KOPT-K1 (cell line): ENCODE results near the gene SLC2A1.

Experiments
- H3K27ac ChIP-seq: fragments of 200-600 bp; sonication (generic); 2 replicates; pipeline ENCODE4 v1.5.1; 2016; ENCODE audit warnings: antibody characterized with exemption, mild to moderate bottlenecking, low read depth, low read length; ENCODE audit not compliant: poor library complexity, severe bottlenecking
- H3K36me3 ChIP-seq: fragments of 200-600 bp; sonication (generic); 2 replicates; pipeline ENCODE4 v1.5.1; 2017; ENCODE audit warnings: antibody characterized with exemption, mild to moderate bottlenecking, low read length, moderate library complexity; ENCODE audit not compliant: insufficient read depth
- H3K9me3 ChIP-seq: fragments of 200-600 bp; sonication (generic); 2 replicates; pipeline ENCODE4 v1.5.1; 2017; ENCODE audit warnings: antibody characterized with exemption, low read length, mild to moderate bottlenecking; ENCODE audit not compliant: insufficient read depth, poor library complexity, severe bottlenecking

The SLC2A1 gene

DNA sequence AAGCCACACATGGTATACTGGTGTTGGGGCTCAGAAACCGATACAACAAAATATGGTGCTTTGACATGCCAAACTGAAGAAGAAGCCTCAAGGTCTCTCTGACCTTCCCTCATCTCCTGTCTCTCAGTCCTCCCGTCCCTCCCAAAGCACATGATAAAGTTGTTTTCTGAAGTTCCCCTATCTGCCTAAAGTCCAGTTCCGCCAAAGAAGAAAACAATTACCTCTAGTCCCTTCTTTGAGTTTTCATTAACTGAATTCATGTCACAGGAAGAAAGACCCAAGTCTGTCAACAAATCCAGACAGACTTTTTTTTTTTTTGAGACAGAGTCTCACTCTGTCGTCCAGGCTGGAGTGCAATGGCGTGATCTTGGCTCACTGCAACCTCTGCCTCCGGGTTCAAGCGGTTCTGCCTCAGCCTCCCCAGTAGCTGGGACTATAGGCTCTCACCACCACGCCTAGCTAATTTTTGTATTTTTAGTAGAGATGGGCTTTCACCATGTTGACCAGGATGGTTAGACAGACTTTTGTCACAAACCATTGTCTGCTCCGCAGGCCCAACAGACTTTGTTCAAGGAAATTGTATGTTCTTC lies 32.2 kb upstream of the SLC2A1 start:
- no peaks in the 10 kb centered on the region for H3K36me3 ChIP-seq
- no peaks in the 10 kb centered on the region for H3K9me3 ChIP-seq
- H3K27ac ChIP-seq = no peak overlapping the region

DNA sequence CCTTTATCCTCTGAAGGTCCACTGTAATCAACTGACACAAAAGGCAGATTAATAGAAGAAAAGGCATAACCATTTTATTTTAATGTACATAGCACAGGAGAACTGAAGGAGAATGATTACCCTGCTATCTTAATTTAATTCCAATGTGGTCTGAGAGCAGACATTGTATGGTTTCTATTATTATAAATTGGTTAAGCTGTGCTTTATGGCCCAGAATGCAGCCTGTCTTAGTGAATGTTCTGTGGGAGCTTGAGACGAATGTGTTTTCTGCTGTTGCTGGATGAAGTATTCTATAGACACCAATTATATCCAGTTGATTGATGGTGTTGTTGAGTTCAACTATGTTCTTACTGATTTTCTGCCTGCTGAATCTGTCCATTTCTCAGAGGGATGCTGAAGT lies 25.0 kb upstream of the SLC2A1 start:
- H3K36me3 ChIP-seq = no peaks in the 10 kb centered on the region
- H3K9me3 ChIP-seq = no peaks in the 10 kb centered on the region
- no peak overlapping the region for H3K27ac ChIP-seq

DNA sequence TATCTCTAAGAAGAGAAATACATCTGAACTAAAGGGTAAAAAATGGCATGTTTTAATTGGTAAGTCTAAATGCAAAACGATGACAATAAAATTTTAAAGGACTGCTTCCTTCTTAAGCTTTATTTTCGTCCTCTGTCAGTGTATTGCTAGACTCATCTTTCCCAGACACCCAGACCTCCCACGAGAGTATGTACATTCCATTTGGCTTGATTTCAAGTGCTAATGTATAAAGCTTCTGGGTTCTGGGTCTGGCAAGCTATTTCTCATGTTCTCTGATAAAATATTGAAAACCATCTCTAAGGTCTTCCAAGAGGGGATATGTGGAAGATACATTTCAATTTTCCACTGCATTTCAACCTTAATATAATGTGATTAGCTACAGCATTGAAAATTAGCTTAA lies 24.6 kb upstream of the SLC2A1 start:
- H3K27ac ChIP-seq = no peak overlapping the region
- no peaks in the 10 kb centered on the region for H3K36me3 ChIP-seq

DNA sequence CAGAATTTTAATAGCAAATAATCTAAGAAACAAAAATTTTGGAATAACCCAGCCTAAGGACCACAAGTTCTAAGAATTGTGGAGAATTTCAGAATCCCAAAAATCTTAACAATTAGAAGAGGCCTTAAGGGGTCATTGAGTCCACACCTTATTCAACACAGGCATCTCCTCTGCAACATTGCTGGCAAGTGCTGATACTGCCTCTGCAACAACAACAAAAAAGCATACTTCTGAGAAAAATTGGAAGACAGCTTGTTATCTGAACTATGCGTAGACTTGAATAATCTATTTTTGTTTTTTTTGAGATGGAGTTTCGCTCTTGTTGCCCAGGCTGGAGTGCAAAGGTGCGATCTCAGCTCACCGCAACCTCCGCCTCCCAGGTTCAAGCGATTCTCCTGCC lies 24.0 kb upstream of the SLC2A1 start:
- no peak overlapping the region for H3K27ac ChIP-seq
- no peaks in the 10 kb centered on the region for H3K36me3 ChIP-seq
- H3K9me3 ChIP-seq = no peaks in the 10 kb centered on the region

More for the DNA sequence above, 24.6 kb upstream of the SLC2A1 start:
- no peaks in the 10 kb centered on the region for H3K9me3 ChIP-seq

DNA sequence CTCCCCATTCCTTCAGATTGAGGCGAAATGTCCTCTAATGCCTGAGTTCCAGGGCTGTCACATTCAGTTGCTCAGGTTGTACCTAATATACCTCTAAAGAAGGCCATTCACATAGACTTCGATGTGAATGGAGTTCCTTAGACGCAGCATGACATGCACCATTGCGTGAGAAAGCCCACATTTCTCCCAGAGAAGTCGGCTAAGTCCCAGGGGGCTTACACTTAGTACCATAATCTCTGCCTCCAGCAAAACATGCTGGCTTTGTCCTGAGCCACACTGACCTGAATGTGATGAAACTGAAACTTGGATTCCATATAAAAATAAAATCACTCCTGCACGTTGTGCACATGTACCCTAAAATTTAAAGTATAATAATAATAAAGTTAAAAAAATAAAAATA lies 23.2 kb upstream of the SLC2A1 start:
- no peaks in the 10 kb centered on the region for H3K9me3 ChIP-seq
- no peaks in the 10 kb centered on the region for H3K36me3 ChIP-seq
- no peak overlapping the region for H3K27ac ChIP-seq

DNA sequence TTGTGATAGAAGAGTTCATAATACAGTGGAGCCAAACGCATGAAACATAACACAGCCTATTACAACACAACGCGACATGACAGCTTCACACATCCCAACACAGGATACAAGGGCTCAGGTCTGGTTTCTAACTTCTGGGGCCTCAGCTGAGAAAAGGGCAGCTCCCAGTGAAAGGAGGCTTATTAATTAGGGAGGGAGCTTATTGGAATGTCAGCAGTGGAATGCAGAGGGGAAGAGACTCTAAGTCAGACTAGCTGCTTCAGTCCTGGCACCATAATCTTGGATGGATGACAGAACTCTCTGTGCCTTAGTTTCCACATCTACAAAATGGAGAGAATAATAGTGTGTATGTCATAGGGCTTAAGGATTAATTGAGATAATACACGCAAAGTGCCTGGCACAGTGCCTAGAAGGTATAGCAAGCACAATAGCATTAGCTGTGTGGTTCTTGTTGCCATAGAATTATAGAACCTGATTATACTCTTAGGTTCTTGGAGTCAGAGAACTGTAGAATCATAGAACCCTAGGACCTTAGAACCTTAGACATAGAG lies 22.7 kb upstream of the SLC2A1 start:
- Histone ChIP-seq H3K9me3 (no peaks in the 10 kb centered on the region), H3K27ac (no peak overlapping the region), H3K36me3 (no peaks in the 10 kb centered on the region)

DNA sequence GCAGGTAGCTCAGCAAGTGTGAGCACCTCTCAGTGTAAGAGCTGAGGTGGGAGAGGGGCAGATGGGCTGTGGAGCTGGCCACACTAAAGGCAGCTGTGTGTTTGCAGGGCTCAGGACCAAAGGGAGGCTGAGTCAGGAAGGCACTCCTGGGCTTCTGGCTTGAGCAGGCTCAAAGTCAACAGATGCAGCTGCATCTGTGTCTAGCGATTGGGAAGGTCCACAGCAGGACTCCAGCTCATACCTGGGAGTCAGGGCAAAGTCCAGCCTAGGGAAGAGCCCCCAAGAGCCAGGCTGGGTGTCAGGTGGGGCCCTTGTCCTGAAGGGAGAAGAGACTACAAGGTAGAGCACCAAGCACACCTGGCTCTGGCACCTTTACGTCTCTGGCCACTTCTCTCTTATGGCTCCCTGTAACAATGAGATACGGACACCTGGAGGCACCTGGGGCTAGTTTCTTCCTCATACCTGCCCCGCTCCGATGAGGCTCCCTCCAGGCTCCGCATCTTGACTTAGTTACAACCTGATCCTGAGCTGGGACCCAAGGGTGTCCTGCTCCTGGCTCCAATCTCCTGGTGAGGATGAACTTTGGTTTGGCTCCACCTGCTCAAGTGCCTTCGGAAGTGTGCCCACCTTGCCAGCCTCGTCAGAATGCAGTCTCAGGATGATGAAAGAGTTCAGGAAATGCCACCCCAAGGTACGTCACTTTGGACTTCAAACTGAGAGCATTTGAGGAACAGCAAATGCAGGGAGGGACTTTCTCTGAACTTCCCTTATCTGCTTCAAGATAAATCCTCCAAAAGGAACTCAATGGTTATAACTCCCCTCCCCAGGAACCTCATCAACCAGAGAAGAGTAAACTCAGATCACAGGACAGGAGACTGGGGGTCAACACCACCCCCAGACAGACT lies 21.5 kb upstream of the SLC2A1 start:
- H3K27ac ChIP-seq = no peak overlapping the region
- H3K9me3 ChIP-seq = no peaks in the 10 kb centered on the region
- no peaks in the 10 kb centered on the region for H3K36me3 ChIP-seq

DNA sequence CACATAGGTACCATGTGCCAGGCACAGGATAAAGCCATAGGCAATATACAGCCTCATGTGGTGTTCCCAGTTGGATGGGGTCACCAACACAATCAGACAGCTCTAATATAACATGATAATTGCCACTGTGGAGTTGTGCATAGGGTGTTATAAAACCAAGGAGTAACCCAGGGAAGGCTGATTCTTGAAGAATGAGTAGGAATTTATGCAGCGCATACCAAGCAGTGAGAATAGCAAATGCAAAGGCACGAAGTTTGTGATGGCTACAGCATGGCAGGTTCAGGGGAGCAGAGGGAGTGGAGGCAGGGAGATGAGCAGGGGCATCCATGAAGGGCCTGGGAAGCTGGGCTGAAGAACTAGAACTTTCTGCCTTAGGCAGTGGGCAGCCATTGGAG lies 20.4 kb upstream of the SLC2A1 start:
- H3K36me3 ChIP-seq = no peaks in the 10 kb centered on the region
- H3K9me3 ChIP-seq = no peaks in the 10 kb centered on the region
- no peak overlapping the region for H3K27ac ChIP-seq

DNA sequence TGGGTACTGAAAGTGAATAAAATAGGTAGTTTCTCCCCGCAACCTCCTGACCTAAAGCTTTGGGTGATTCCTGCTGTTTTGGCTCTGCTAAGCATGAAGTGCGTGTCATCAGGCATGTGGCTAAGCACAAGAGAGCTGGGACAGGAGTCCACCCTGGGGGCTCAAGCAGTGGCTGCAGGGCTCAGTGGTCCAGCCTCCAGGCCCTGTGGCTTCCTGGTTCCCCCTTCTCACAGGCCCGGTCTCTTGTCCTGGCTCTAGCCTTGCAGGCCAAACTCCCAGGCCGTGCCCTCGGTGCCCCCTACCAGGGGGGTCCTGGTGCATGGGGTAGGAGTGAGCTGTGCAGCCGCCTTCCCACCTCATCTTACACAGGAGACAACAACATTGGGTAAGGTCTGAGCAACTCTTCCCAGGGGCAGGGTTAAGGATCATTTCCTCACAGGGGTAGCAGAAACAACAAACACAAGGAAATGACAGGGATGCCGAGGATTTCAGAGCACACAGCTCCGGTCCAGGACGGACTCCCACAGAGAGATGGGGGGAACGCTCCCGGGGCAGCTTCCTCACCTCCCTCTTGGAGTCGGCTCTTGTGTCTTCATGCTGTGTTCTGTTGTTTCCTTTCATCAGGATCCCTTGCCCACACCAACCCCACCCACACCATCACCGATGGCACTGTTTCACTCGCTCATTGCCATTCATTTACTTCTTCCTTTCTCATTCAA lies 19.8 kb upstream of the SLC2A1 start:
- H3K27ac ChIP-seq = no peak overlapping the region
- H3K36me3 ChIP-seq = no peaks in the 10 kb centered on the region
- no peaks in the 10 kb centered on the region for H3K9me3 ChIP-seq

DNA sequence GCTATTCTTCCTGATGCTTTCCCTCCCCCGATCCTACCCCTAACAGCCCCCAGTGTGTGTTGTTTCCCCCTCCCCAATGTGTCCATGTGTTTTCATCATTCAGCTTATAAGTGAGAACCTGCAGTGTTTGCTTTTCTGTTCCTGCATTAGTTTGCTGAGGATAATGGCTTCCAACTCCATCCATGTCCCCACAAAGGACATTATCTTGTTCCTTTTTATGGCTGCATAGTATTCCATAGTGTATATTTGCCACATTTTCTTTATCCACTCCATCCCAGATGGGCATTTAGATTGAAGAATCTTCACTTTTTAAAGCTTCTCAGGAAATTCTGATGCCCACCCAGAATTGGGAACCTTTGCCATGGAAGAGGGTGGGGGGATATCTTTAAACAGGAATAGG lies 19.0 kb upstream of the SLC2A1 start:
- no peaks in the 10 kb centered on the region for H3K36me3 ChIP-seq
- H3K27ac ChIP-seq = no peak overlapping the region

DNA sequence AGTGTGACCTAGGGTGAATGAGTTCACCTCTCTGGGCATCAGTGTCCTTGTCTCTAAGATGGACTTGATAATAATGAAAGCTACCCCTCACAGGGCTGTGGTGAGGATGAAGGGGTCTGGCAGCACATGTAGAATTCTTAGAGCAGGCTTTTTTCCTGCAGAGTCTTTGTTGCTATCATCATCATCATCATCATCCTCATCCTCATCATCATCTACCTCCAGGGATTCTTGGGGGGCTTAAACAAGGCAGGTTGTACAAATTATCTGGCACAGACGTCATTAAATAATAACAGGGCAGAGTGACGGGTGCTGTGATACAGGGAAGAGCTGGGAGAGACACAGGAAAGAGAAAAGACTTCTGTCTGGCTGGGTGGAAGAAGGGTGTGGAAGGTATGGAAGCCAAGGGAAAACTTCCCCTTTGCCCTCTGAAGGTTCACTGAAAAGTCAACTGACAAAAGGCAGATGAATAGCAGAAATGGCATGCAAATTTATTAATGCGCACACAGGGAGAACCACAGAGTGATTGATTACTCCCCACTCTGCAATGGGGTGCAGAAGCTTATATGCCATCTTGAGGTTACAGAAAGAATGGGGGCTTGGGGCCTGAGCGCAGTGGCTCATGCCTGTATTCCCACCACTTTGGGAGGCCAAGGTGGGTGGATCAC lies 17.0 kb upstream of the SLC2A1 start:
- Histone ChIP-seq H3K36me3 (no peaks in the 10 kb centered on the region), H3K27ac (no peak overlapping the region), H3K9me3 (no peaks in the 10 kb centered on the region)

More for the DNA sequence above, 19.0 kb upstream of the SLC2A1 start:
- H3K9me3 ChIP-seq = no peaks in the 10 kb centered on the region

DNA sequence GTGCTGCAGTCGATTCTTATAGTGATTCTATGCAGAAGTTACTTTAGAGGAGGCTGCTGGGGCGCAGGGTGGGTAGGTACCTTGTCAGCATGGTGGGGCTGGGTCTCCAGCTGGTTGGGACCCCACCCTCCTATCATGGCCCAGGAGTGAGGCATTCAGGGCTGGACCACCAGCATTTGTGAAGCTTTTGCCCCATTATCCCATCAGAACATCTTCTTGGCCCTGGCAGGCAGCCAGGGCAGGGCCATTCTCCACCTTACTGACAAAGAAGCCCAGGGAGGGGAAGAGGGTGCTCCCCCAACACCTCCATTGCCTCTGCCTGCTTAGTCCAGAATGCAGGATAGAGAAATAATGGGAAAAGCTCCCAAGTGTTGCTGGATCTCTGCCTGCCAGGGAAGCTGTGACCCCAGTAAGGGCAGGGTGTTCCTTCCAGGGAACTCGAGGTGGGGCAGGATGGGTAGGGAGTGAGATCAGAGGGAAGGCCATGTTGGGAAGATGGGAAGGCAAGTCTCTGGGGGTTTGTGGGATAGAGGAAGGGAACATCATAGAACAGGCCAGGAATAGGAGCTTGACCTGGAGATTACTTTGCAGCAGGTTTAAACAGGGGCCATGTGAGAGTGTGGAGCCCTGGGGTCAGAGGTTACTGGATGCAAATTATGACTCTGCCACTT lies 16.2 kb upstream of the SLC2A1 start:
- Histone ChIP-seq H3K36me3 (no peaks in the 10 kb centered on the region), H3K27ac (no peak overlapping the region), H3K9me3 (no peaks in the 10 kb centered on the region)

DNA sequence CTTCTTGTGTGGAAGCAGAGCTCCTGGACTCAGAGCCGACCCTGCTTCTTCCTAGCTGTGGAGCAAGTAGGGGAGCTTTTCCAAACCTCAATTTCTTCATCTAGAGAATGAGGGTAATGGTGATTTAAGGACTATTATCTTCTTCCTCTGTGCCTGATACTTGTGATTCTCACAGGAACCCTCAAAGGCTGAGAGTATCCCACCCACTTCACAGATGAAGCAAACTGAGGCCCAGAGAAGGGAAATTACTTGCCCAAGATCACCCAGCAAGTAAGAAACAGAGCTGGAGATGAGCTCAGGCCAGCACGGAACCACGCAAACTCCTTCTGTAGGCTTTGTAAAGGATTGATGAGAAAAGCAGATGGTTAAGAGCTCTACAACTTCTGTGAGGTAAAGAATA lies 15.1 kb upstream of the SLC2A1 start:
- no peaks in the 10 kb centered on the region for H3K36me3 ChIP-seq
- no peak overlapping the region for H3K27ac ChIP-seq
- H3K9me3 ChIP-seq = no peaks in the 10 kb centered on the region

DNA sequence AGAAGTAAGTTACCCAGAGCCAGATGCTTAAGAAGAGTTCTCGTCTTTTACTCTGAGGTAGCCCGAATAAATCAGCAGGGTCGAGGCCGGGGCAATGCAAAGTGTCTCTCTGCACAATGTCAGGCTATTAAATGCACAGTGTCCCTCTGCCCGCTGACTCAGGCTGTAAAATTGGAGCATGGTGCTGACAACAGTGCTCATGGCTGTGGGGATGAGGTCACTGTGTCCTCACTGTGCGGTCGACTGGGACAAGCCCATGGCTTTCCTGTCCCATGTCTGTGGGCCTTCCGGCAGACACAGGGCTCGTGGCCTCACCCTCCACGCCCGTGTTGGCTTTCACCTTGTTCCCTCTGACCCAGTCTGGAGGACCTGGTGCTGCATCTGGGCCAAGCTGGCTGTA lies 14.6 kb upstream of the SLC2A1 start:
- Histone ChIP-seq H3K27ac (no peak overlapping the region), H3K9me3 (no peaks in the 10 kb centered on the region), H3K36me3 (no peaks in the 10 kb centered on the region)
